Dermis microvascular lymphatic vessel endothelial cell (primary cell): ENCODE measurements around the gene ARHGAP8. TPM values are rescaled to one million over a fixed set of nuclear protein-coding genes. Genes with fewer than 3 reads are reported as not detected.
"Not testable (repeated sequence)": the region's sequence is repeated elsewhere in the genome, so short reads cannot be mapped to it uniquely, and the experiment has no call there.

Experiments
- DNase-seq, 2 donors: peaks; one replicate each; pipeline versions ENCODE4 v3.0.0 to v3.0.0-alpha.2; 2010; ENCODE audit warnings: low read depth in 2 of 2
- total RNA-seq: library from RNA; depleted of rRNA; stranded (reverse); fragments of >200 nt; gene quantifications from 2 replicates; pipeline ENCODE4 v1.2.1, GENCODE V29; 2014

ARHGAP8 gene
- total RNA-seq, 1 donor from 2014 or later, result not detected

- DNase-seq, result no peak
Observed at GRCh38 chr22:44884968-44885805, 132.8 kb downstream of the ARHGAP8 start.

GRCh38 chr22:44885806-44886360, 133.5 kb downstream of the ARHGAP8 start:
- DNase-seq, result no peak

DNA sequence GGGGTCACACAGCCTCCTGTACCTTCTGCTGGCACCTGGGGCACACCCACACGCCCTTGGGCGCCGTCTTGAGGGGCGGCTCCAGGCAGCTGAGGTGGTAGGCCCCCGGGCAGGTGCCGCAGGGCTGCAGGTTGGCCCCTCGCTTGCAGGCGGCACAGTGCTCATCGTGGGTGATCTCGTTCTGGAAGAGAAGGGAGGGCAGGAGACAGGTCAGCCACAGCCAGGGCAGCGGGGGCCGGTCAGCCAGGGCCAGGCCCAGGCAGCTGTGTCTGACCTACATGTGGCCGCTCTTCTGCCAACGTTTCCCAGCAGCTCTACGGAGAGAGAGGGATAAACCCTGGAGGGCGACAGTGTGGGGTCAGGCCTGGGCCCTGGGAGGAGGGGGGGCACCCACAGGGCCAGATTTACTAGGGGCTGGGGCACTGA, 135.6 kb downstream of the ARHGAP8 start:
- DNase-seq, result no peak

DNA sequence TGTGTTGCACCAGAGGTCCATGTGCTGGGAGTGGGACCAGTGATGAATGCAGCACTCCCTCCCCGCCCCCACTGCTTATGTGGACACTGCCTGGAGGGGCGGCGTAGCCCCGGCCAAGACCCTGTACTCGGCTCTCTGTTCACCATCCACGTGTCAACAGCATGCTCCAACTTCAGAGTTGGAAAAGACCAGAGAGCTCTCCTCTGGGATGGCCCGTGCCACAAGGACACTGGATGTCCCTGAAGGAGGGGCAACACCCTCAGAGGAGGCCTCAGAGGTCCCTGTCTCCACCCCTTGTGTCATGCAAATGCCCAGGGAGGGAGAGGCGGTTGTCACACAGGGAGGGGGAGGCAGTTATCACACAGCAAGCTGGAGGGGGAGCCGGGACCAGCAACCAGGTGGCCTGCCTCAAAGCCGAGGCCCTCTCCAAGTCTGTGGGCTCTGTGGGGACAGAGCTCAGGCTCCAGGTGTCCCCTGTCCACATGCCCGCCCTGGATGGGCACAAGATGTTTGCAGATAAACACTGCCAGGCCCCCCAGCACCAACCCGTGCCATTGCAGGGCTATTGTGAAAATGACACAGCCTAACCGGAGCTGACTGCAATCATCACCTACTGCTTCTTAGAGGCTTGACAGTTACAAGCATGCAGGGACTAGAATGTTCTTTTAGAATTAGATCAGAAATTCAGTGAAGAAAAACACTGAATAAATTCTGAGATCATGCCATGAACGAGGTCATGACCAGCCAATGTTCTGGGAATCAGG, 136.3 kb downstream of the ARHGAP8 start:
- no peak for DNase-seq

- no peak for DNase-seq
Observed at GRCh38 chr22:44889255-44889878, 137.0 kb downstream of the ARHGAP8 start.

DNA sequence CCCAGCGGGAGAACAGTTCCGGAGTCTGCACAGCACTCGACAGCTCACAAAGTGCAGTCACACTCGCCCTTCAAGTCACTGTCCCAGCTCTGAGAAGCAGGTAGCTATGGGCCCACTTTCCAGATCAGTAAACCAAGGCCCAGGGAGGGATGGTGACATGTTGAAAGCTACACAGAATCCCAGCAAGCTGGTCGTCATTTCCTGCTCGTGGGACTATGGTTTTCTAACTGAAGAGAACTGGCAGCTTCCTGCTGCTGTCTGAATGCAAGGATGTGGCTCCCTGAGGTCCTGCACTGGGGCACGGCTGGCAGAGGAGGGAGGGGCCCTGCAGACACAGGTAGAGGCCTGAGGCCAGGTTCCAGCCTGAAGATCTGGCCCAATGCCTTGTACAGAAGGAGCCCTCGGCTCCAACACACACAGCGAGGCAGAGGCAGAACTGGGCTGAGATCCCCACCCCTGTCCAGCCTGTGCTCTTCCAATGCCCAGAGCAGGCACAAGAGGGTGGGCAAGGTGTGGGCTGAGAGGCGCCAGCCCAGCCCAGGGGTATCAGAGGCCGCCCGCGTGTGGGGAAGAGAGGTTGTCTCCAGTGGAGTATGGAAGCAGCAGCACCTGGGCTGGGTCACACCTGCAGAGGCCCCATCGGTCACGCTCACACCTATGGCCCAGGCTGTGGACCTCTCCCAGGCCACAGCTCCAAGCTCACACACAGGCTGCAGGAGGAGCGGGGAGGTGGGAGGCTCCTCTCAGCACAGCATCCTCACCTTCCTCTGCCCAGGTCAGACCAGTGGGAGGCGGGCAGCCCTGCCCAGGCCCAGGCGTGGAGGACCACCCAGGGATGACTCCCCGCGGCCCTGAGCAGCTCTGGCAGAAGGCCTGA, 138.3 kb downstream of the ARHGAP8 start:
- DNase-seq, result no peak

DNA sequence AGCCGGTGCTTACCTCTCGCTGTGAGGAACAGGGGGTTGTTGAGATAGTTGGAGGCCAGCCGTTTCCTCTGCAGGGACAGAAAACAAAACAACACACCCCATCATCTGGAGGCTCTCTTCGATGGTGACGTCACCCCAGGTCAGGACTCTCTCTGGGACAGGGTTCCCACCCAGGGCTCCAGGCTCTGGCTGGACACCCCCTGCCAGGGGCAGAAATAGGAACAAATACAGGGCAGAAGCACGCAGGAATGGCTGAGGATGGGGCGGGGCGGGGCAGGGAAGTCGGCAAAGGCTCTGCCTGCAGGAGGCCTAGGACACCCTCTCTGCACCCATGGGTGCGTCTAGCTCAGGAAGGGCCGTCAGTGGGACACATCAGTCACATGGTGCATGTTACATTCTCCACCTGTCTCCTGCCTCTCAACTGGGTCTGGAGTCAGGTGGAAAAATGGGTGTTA, 138.9 kb downstream of the ARHGAP8 start:
- no peak for DNase-seq

GRCh38 chr22:44891791-44892190, 139.4 kb downstream of the ARHGAP8 start:
- no peak for DNase-seq

DNA sequence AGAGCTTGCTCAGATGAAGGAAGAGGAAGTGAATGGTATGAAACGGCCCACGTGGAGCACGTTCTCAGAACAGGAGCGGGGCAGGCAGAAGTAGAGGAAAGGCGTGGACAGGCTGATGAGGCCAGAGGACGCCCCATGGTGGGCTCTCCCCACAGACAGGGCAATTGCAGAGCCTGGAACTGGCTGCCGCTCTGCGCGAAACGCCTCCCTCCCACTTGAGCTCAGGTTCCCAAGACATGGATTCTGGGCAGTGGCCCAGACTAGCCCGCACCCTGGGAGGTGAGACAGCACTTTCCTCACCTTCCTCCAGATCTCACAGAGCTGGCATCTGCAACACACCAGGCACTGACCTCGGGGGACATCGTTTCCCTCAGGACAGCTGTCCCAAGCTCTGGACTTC, 139.9 kb downstream of the ARHGAP8 start:
- DNase-seq, result no peak

- DNase-seq, result no peak
Observed at GRCh38 chr22:44892803-44893730, 140.7 kb downstream of the ARHGAP8 start.

GRCh38 chr22:44893731-44894080, 141.3 kb downstream of the ARHGAP8 start:
- no peak for DNase-seq

- DNase-seq, result no peak
Observed at GRCh38 chr22:44894321-44894720, 141.9 kb downstream of the ARHGAP8 start.

DNA sequence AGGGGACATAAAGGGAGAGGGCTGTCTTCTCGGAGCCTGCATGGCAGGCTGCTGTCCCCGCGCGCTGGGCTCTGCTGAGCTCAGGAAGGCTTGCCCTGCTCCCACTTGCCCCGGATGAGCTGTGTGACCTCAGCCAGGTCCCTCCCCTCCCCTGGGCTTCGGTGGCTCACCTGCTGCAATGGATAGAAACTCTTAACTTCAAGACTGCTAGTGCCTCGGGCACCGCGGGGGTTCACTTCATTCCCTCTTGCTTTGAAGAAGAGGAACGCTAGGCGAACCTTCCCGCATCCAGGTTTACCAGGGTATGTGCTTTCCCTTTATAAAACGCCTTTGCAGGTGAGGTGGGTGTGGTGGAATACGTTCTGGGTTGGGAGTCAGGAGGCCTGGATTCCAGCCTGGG, 142.4 kb downstream of the ARHGAP8 start:
- DNase-seq, result no peak

- DNase-seq, result no peak
Observed at GRCh38 chr22:44895296-44896055, 143.1 kb downstream of the ARHGAP8 start.

- no peak for DNase-seq
Observed at GRCh38 chr22:44898236-44898635, 145.9 kb downstream of the ARHGAP8 start.

DNA sequence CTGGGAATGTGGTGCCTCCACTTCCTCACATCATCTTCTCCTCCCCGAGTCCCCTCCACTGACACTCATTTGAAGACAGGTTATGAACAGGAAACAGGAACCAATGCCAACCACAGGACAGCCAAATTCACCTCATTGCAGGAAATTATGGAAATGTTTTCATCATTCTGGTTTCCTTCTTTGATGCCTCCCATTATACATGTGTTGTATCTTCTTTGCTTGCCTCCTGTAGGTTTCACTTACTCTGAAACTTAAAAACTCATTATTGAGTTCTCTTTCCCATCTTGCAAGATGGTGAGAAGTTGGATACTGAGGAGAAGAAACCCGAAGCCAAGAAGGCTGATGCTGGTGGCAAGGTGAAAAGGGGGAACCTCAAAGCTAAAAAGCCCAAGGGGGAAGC, 148.9 kb downstream of the ARHGAP8 start:
- peak in 1 of 2 donors; percentile 20 for DNase-seq

- DNase-seq, result not testable (repeated sequence)
Observed at GRCh38 chr22:44903164-44903563, 150.8 kb downstream of the ARHGAP8 start.

GRCh38 chr22:44904492-44905152, 152.2 kb downstream of the ARHGAP8 start:
- not testable (repeated sequence) for DNase-seq
